ENCODE results near the gene CLEC20A.
"Not testable (repeated sequence)": the region's sequence is repeated elsewhere in the genome, so short reads cannot be mapped to it uniquely, and the experiment has no call there.

The CLEC20A gene

DNA sequence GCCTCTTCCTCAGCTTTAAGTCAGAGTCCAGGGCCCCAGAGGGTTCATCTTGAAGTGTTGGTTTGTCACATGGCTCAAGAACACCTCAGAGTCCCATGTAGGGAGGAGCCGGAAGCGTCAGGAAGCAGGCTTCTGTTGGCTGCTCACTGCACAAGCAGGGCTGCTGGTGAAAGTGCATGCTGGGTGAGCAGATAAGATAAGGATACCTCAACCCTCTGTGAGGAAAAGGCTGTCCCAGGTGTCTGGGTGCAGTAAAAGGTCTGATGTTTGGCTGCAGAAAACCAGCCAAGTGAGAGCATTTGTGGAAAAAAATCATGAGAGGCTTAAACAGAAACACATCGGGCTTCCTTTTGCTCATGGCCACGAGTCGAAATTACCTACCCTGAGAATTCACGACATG, 9.9 kb upstream of the CLEC20A start:
- TF ChIP-seq, protein P1, sequence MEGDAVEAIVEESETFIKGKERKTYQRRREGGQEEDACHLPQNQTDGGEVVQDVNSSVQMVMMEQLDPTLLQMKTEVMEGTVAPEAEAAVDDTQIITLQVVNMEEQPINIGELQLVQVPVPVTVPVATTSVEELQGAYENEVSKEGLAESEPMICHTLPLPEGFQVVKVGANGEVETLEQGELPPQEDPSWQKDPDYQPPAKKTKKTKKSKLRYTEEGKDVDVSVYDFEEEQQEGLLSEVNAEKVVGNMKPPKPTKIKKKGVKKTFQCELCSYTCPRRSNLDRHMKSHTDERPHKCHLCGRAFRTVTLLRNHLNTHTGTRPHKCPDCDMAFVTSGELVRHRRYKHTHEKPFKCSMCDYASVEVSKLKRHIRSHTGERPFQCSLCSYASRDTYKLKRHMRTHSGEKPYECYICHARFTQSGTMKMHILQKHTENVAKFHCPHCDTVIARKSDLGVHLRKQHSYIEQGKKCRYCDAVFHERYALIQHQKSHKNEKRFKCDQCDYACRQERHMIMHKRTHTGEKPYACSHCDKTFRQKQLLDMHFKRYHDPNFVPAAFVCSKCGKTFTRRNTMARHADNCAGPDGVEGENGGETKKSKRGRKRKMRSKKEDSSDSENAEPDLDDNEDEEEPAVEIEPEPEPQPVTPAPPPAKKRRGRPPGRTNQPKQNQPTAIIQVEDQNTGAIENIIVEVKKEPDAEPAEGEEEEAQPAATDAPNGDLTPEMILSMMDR (IDR thresholded peaks at IDR 0.05; ENCODE audit: low read depth, low read length, missing control alignments), result no peak
- no peak overlapping the region for H3K4me3 ChIP-seq (ENCODE audit: low read depth, low read length)
- no peak for DNase-seq (ENCODE audit: low read depth)

DNA sequence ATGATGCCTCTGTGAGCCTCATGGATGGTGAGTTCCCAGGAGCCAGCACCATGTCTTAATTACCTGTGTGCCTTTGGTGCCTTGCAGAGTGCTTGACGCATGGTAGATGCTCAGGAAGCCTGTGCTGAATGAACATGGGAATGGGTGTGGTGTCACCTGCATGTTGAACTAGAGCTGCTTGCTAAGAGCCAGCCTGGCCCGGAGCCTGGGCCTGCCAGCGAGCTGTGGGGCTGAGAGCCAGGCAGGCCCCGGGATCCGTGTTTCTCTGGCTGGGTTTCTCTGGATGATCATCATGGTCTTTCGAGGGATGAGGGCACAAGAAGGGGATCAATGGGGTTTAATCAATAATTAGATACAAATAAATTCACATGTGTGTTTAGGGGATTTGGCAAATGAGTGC, 9.4 kb upstream of the CLEC20A start:
- no peak for DNase-seq (ENCODE audit: low read depth)
- H3K4me3 ChIP-seq (ENCODE audit: low read depth, low read length), result no peak overlapping the region
- TF ChIP-seq, protein P1 (IDR thresholded peaks at IDR 0.05; ENCODE audit: low read depth, low read length, missing control alignments), result no peak

DNA sequence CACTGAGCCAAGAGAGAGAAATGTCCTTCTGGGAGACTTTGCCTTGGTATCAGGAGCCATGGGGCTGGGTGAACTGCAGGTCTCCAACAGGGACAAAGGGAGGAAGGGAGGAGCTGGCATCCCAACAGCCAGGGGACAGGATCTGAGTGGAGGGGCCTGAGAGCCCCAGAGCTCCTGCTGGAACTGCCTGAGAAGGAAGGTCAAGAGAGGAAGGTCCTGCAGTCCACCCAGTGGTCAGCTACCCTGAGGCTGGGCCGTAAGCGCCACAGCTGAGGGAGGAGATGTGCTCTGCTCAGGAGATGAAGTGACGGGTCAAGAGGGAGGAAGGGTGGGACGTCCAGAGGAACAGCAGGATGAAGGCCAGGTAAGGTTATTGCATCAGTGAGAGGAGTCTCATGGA, 7.5 kb upstream of the CLEC20A start:
- TF ChIP-seq, protein P1 (IDR thresholded peaks at IDR 0.05; ENCODE audit: low read depth, low read length, missing control alignments), result no peak
- no peak for DNase-seq (ENCODE audit: low read depth)

DNA sequence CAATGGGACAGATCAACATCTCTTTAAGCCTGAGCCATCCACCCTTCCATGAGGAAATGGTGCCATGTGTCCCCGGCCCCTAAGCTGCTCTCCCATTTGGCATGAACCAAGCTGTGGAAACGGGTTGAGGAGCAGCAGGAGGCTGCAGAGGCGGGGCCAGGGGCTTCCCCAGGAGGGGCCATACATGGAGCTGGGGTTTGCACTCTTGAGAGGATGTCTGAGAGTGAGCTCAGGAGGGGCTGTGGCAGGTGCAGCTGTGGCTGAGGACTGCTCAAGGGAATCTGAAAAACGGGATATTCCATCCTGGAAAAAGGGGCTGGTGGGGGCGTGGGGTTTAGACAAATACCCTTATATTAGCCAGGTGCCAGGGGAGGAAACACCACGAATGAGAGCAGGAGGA, 7.1 kb upstream of the CLEC20A start:
- no peak overlapping the region for H3K4me3 ChIP-seq (ENCODE audit: low read depth, low read length)
- DNase-seq (ENCODE audit: low read depth), result no peak
- TF ChIP-seq, protein P1 (IDR thresholded peaks at IDR 0.05; ENCODE audit: low read depth, low read length, missing control alignments), result no peak

More for the DNA sequence above, 7.5 kb upstream of the CLEC20A start:
- no peak overlapping the region for H3K4me3 ChIP-seq (ENCODE audit: low read depth, low read length)

DNA sequence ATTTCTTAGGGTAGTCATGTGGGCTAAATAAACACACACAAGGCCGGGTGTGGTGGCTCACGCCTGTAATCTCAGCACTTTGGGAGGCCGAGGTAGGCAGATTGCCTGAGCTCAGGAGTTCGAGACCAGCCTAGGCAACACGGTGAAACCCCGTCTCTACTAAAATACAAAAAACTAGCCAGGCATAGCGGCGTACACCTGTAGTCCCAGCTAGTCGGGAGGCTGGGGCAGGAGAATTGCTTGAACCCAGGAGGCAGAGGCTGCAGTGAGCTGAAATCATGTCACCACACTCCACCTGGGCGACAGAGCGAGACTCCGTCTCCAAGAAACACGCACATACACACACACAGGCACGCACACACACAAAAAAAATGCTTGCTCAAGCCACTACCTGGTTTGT, 6.6 kb upstream of the CLEC20A start:
- H3K4me3 ChIP-seq (ENCODE audit: low read depth, low read length); DNase-seq (ENCODE audit: low read depth): not testable (repeated sequence)

DNA sequence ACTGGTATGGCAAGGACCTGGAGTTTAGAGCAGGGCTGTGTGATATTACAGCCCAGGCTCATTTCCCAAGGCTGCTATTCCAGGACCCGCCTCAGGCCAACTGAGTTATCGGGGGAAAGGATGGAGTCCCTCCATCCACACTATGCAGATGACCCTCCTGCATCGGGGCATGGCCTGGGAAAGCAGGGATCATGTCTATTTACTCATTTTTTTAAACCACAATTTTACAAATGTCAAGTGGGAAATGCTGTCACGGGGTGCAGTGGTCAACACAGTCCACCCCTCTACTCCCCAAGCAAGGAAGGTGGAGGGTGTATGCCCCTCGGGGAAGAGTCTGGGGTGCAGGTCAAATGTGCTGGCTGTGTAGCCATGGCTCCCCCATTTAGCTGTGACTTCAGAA, 6.1 kb upstream of the CLEC20A start:
- DNase-seq (ENCODE audit: low read depth), result no peak
- H3K4me3 ChIP-seq (ENCODE audit: low read depth, low read length), result no peak overlapping the region
- TF ChIP-seq, protein P1 (IDR thresholded peaks at IDR 0.05; ENCODE audit: low read depth, low read length, missing control alignments), result no peak

DNA sequence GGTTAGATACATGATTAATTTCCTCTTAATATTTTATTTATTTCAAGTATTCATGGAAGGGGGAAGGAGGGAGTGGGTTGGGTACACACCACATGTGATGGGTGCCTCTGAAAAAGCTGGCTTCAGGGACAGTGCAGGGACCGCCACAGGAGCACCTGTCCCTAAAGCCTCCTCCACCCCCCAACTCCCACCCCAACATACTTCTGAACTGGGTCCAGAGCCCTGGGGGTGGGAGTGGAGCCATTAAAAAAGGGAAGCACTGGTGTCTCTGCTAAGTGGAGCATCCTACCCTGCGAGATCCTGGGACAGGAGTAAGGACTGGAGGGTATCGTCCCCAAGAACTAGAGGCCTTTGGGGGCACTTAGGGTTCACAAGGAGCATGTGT, 5.6 kb upstream of the CLEC20A start:
- no peak overlapping the region for H3K4me3 ChIP-seq (ENCODE audit: low read depth, low read length)
- TF ChIP-seq, protein P1 (IDR thresholded peaks at IDR 0.05; ENCODE audit: low read depth, low read length, missing control alignments), result no peak

More for the DNA sequence above, 5.6 kb upstream of the CLEC20A start:
- no peak for DNase-seq (ENCODE audit: low read depth)

Data from GM12864 (cell line).